Type B pancreatic cell (in vitro differentiated cells): ENCODE data around the gene REEP1. TPM values are rescaled to one million over a fixed set of nuclear protein-coding genes. Genes with fewer than 3 reads are reported as not detected.

Experiments used
- DNase-seq: peaks from one replicate; pipeline ENCODE4 v3.0.0; 2021; ENCODE audit warnings: mixed read lengths; ENCODE audit not compliant: unreplicated experiment; ENCODE audit errors: extremely low spot score
- H3K27ac Mint-ChIP-seq: 2 replicates; pipeline ENCODE4 v1.8.0; 2021; ENCODE audit warnings: mild to moderate bottlenecking, mixed read lengths
- H3K27me3 Mint-ChIP-seq: 2 replicates; pipeline ENCODE4 v1.8.0; 2021; ENCODE audit warnings: mixed read lengths
- H3K36me3 Mint-ChIP-seq: 2 replicates; pipeline ENCODE4 v1.8.0; 2021; ENCODE audit warnings: mixed read lengths
- H3K4me1 Mint-ChIP-seq: one replicate; pipeline ENCODE4 v1.8.0; 2021; ENCODE audit warnings: mixed read lengths; ENCODE audit not compliant: unreplicated experiment
- H3K4me3 Mint-ChIP-seq: 2 replicates; pipeline ENCODE4 v1.8.0; 2021; ENCODE audit warnings: mild to moderate bottlenecking, mixed read lengths
- H3K9me3 Mint-ChIP-seq: 2 replicates; pipeline ENCODE4 v1.8.0; 2021; ENCODE audit warnings: mixed read lengths
- CTCF ChIP-seq: fragments of 200-600 bp; sonication (generic); conservative IDR thresholded peaks from 2 replicates; pipeline ENCODE4 v1.5.0; 2021; ENCODE audit warnings: antibody characterized with exemption, mild to moderate bottlenecking
- total RNA-seq: library from RNA; stranded (reverse); gene quantifications from 2 replicates; pipeline ENCODE4 v1.2.1, GENCODE V29; 2021; ENCODE audit warnings: low replicate concordance

The REEP1 gene
- total RNA-seq, 1 donor from 2014 or later = 6.4 TPM

- Mint-ChIP-seq H3K9me3 (no peaks in the 10 kb centered on the region), H3K27ac (no peak overlapping the region), H3K4me3 (no peak overlapping the region), H3K36me3 (no peaks in the 10 kb centered on the region), H3K27me3 (no peaks in the 10 kb centered on the region), H3K4me1 (peaks cover 12% of the 10 kb centered on the region)
- peak; percentile 59 for DNase-seq
- no peak for TF ChIP-seq CTCF
Measured at GRCh38 chr2:86296947-86297346, 40.5 kb downstream of the REEP1 start.

- H3K27ac Mint-ChIP-seq = no peak overlapping the region
- no peak for TF ChIP-seq CTCF
- H3K4me1 Mint-ChIP-seq = peaks cover 5% of the 10 kb centered on the region
- no peak for DNase-seq
- H3K4me3 Mint-ChIP-seq = no peak overlapping the region
- H3K9me3 Mint-ChIP-seq = no peaks in the 10 kb centered on the region
- no peaks in the 10 kb centered on the region for H3K27me3 Mint-ChIP-seq
- no peaks in the 10 kb centered on the region for H3K36me3 Mint-ChIP-seq
Measured at GRCh38 chr2:86295066-86295465, 42.4 kb downstream of the REEP1 start.

- DNase-seq = no peak
- H3K9me3 Mint-ChIP-seq = no peaks in the 10 kb centered on the region
- no peaks in the 10 kb centered on the region for H3K36me3 Mint-ChIP-seq
- peaks cover 5% of the 10 kb centered on the region for H3K4me1 Mint-ChIP-seq
- no peak overlapping the region for H3K27ac Mint-ChIP-seq
- no peak overlapping the region for H3K4me3 Mint-ChIP-seq
- TF ChIP-seq CTCF = no peak
- no peaks in the 10 kb centered on the region for H3K27me3 Mint-ChIP-seq
Measured at GRCh38 chr2:86293612-86294011, 43.8 kb downstream of the REEP1 start.

GRCh38 chr2:86292571-86293515 is 44.6 kb downstream of the REEP1 start:
- peaks cover 5% of the 10 kb centered on the region for H3K4me1 Mint-ChIP-seq
- no peak overlapping the region for H3K4me3 Mint-ChIP-seq
- no peaks in the 10 kb centered on the region for H3K27me3 Mint-ChIP-seq
- no peak for TF ChIP-seq CTCF
- H3K27ac Mint-ChIP-seq = no peak overlapping the region
- DNase-seq = peak; percentile 24
- H3K9me3 Mint-ChIP-seq = no peaks in the 10 kb centered on the region
- no peaks in the 10 kb centered on the region for H3K36me3 Mint-ChIP-seq

GRCh38 chr2:86291328-86291662 is 46.1 kb downstream of the REEP1 start:
- Mint-ChIP-seq H3K27ac (no peak overlapping the region), H3K36me3 (no peaks in the 10 kb centered on the region), H3K9me3 (no peaks in the 10 kb centered on the region), H3K4me3 (no peak overlapping the region), H3K4me1 (peaks cover 5% of the 10 kb centered on the region), H3K27me3 (no peaks in the 10 kb centered on the region)
- TF ChIP-seq CTCF = no peak
- no peak for DNase-seq
